HG03520 (cell line): Measurements from ENCODE around the gene HIPK4.
"Not testable (repeated sequence)": the region's sequence is repeated elsewhere in the genome, so short reads cannot be mapped to it uniquely, and the experiment has no call there.

ENCODE experiments used
- ATAC-seq: cut with Tn5 transposase; IDR thresholded peaks from one replicate; pipeline ENCODE4 v1.9.1; 2021; ENCODE audit warnings: mild to moderate bottlenecking, moderate library complexity; ENCODE audit not compliant: unreplicated experiment

Gene HIPK4

DNA sequence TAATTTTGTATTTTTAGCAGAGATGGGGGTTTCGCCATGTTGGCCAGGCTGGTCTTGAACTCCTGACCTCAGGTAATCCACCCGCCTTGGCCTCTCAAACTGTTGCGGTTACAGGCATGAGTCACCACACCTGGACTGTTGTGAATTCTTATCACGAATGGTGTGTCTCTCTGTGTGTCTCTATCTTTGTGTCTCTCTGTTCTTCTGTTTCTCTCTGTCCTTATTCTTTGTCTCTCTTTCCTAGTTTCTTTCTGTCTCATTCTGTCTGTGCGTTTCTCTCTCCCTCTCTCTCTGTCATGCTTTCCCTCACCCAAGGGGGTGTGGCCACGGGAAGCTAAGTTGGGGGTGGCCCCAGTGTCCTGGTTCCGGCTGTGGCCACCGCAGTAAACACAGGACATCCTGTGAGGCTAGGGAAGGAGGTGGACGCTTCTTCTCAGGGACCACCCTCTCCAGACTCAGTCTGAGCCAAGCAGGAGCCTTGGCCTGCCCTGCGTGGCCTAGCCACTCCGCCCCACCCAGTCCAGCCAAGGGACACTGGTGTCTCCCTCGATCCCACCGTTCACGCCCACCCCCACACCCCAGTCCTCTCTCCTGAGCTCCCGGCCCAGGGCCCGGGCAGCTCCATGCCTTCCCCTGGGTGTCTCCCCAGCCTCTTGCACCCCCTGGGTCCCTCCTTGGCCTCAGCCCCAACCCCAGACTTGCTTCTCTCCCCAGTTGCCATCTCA is 27.1 kb upstream of the HIPK4 start:
- no peak for ATAC-seq

DNA sequence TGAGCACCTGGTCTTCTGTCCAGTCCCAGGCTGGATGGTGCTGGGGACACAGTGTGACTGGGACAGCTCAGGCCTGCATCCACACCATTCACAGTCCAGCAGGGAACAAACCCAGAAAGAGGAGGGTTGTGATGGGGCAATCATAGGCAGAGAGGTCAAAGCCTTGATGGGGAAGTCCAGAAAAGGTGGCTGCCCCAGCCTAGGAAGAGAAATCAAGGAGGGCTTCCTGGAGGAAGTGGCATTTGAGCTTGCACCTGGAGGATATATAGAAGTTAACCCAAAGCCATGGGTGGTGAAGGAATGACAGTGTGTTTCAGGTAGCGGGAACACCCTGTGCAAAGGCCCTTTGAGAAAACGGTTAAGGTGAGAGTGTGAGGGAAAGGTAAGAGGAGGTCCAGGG is 25.8 kb upstream of the HIPK4 start:
- no peak for ATAC-seq

DNA sequence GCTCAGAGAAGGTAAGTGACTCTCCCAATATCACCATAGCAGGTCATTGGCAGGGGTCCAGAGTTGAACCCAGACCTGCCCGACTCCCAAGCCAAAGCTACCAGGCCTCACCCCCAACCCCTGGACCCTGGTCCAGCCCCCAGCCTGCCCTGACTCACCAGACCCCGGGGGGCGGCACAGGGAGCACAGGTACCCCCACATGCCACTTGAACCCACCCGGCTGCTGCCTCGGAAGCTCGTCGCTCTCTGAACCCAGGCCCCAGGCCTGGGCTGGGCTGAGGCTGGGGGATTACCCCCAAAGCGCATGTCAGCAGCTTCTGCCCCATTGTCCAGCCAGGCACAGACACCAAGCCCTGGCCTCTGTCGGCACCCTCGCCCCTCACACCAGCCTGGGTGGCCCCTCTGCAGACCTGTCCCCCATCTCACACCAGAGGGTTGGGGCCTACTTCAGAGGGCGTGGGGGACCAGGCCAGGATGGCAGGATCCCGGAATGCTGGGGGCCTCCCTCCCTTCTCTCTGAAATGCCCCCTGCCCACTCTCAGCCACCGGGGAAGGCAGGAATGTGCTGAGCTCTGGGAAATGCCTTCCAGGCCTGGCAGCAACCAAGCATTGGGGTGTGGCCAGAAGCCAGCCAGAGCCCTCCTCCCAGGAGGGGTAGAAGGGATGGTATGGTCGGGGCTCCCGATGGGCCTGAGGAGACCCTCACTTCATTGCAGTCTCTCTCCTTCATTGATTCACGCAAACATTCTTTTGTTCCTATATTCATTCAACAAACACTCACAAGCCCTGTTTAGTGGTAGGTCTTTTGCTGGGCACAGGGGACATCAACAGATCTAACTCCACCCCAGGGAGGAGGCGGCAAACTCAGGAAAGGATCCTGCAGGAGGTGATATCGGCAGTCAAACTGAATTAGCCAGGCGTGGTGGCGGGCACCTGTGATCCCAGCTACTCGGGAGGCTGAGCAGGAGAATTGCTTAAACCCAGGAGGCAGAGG is 24.9 kb upstream of the HIPK4 start:
- no peak for ATAC-seq

DNA sequence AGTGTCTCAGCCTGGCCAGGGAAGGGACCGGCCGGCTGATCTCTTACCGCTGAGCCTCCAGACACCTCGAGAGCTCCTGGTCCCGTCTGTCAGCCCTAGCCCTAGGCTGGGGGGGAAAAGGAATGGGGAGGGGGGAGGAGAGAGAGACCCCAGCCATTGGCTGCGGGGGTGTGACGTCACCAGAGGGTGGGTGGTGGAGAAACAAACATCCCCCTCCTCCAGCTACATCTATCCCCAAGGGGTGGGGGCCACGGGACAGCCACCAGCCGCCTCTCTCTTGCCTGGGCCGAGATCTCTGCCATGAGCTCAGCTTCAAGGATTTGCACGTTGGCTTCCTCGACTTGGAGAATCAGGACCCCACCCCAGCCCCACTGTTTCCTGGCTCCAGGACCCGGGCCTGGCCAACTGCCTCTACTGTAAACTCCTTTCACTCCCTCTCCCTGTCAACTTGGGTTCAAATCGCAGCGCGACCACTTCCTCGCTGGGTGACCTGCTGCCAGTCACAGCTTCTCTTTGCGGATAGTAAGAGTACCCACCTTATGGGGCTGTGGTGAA is 23.4 kb upstream of the HIPK4 start, which contains the start of gene PRX:
PRX (minus strand) TSS at position 88 of the 555 bp plus-strand sequence. CDS start 5,446 bp downstream, outside the sequence.
- no peak for ATAC-seq

DNA sequence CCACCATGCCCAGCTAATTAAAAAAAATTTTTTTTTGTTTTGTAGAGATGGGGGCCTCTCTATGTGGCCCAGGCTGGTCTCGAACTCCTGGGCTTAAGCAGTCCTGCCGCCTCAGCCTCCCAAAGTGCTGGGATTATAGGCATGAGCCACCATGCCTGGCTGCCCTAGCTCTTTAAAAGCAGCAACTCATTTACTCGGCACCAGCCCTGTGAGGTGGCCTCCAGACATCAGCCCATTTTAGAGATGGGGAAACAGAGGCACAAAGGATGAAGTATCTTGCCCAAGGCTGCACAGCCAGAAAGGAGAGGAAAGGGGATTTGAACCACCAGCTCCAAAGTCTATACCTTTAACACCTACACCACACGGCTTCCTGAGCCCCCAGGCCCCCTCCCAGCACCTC is 22.9 kb upstream of the HIPK4 start:
- ATAC-seq = no peak

DNA sequence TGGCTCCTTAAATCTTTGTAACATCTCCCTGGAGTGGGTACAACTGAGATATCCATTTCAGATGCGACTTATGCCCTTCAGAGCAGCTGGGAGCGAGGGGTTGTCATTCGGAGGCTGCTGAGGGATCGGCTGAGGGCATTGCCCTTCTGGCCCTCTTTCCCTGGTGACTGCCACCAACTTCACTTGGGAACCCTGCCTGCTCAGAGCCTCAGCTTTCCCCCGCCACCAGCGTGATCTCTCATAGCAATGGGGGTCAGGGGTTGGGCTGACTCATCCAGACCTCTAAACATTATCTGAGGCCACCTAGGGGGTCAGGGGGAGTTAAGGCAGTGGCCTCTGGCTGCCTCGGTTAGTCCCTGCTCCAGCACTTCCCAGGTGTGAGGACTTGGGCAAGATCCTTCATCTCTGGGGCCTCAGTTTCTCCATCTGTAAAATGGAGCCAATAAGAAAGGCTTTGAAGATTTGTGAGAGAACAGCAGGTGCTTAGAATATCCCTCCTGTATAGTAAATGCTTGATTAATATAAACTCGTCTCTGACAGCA is 22.0 kb upstream of the HIPK4 start:
- ATAC-seq = no peak

DNA sequence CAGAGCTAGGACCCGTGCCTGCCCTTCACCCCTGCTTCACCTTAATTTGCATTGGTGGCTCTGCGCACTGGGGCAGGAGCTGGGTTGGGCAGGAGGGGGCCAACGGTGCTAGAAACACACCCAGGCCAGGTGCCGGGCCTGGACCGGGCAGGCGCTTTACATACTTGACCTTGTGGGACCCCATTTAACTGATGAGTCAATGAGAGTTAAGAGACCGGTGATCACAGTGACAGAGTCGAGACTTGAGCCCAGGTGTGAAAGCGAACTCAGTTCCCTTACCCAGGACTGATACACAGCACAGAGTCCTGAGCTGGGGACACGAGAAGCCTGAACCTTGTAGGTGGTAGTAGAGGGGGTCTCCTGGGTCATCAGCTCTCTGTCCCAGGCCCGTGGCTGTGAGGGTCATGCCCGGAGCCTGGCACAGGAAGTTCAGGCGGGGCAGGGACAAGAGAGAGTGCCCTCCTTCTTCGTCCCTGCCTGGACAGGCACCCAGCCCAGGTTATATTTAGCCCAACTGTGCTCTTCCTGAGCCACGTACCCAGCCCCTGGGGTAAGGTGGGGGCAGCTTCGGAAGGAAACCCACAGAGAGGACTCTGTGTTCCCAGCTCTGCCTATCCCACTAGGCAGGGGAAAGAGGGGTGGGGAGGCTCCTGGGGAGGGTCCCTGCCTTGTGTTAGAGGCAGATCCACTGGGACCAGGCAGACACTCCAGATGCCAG is 21.3 kb upstream of the HIPK4 start:
- no peak for ATAC-seq

DNA sequence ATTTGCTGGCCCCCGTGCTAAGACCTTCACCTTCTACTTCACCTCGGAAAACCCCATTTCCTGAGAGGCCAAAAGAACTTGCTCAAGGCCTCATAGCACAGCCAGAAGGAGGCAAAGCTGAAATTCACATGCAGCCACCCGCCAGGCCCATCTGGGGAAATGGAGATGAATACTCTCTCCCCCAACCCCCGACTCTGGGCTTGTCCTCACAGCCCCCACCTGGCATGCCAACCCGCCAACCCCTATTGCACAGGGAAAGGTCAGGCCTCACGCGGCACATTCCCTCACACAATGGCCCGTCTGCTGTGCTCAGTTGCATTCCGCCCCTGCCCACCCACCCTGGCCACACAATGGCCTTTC is 20.0 kb upstream of the HIPK4 start:
- ATAC-seq = no peak

DNA sequence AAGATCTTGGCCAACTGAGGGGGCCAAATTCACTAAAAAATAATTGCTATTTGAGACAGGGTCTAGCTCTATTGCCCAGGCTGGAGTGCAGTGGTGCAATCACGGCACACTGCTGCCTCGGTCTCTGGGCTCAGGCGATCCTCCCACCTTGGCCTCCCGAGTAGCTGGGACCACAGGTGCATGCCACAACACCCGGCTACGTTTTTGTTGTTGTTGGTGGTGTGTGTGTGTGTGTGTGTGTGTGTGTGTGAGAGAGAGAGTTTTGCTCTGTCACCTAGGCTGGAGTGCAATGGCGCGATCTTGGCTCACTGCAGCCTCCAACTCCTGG is 18.6 kb upstream of the HIPK4 start:
- ATAC-seq = not testable (repeated sequence)

DNA sequence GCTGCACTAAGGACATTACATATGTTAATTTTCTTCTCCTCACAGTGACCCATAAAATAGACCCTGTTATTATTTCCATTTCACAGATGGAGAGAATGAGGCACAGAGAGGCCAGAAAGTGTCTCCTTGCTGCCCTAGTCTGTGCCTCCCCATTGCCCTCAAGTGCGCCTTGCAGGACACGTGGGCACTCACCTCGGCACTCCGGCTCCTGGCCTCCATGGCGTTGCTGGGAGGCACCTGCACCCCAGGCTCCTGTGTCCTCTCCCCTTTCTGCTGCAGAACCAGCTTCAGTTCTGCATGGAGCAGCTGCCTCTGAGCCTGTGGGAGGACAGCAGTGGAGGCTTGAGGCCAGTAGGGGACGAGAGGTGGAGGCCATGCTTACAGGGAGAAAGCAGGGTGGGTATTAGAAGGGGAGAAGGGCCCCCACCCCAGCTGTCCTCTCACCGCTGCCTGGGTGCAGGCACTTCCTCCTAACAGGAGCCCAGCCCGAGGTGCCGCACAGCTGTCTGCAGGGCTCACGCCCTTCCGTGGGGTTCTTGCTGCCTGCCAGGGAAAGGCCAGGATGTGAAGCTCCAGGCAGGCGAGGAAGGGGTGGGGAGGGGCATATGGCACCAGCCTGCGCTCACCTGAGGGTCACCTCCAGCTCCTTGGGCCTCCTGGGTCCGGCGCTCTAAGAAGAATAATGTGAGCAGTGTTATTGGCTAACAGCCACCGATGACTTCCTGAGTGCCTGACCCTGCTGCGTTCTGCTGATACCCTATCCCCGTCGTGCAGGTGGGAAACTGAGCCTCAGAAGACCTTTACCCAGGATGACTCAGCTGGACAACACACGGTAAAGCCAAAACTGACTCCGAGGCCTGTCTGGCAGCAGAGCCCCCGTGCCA is 18.0 kb upstream of the HIPK4 start:
- ATAC-seq = no peak

DNA sequence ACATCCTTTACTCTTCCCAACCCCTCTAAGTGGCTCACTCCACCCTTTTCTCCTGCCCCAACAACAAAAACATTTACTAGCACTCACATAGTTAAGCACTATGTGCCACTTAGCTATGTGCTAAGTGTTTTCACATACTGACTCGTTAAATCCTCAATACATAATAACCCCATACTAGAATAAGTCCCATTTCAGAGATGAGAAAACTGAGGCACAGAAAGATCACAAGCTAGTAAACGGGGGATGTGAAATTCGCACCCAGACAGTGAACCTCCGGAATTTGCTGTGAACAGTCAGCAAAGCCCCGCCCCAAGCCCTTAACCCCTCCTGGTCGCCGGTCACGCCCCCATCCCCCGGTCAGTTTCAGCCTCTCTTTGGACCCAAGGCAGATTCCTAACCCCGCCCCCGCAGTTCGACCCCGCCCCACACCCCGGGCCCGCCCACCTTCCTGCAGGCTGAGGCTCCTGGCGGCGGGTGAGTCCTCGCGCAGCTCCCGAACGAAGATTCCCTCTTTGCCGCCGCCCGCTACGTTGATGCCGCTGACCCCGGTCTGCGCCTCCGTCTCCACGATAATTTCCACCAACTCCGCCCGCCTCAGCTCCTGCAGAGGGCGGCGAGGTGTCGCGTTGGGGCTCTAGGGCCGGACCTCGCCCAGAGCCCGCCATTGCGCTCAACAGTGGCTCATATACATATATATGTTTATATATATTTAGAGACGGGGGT is 13.4 kb upstream of the HIPK4 start:
- no peak for ATAC-seq

DNA sequence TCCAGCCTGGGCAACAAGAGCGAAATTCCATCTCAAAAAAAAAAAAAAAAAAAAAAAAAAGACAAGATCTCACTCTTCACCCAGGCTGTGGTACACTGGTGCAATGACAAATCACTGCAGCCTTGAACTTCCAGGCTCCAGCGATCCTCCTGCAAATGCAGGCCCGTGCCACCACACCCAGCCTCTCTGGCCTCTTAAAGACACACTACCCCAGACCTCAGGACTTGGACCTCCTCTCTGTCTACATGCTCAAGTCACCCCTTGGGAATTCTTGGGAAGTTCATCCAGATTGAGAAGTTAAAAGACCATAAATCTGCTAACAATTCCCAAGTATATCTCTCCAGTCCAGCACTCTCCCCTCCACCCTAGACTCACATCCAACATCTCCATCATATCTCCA is 10.6 kb upstream of the HIPK4 start:
- ATAC-seq = no peak

DNA sequence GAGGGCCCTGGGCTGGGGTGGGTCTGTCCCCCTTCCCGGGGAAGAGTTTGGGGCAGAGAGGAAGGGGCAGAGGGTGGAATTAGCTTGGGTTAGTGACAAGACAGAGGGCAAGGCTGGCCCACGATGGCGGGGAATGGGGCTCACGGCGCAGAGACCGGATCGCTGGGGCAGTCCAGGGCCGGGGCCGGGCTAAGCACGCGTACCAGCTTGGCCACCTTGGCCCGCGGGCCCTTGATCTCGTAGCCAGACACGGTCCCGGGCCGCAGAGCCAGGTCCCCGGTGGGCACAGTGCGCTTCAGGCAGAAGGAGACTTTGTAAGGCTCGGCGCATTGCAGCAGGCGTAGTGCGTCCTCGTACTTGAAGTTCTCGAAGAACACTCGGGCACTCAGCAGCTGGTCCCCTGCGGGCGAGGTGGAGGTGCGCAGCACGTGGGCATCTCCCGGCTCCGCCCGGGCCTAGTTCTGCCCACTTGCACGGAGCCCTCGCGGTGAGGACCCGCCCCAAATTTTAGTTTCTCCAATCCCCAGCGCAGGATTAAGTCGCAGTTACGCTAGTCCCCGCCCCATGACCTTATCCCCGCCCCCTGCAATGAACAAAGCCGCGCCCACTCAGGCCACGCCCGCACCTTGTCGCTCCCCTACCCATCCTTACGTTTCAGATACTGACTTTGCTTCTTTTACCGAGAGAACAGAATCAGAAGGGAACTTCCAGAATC is 8.6 kb upstream of the HIPK4 start:
- ATAC-seq = no peak

DNA sequence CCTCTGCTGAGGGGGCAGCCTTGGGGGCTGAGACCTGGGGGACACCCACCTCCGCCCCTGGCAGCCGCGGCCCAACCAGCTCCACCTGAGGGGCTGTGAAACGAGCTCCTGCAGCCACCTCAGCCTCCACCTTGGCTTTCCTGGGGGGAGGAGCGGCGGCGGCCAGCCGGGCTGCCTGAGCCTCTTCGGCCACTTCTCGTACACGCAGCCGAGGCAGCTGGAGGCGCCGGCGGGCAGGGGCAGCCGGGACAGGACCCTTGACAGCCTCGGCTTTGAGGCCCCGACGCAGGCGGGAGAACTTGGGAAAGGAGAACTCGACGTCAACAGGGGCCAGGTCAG is 7.6 kb upstream of the HIPK4 start:
- ATAC-seq = no peak

DNA sequence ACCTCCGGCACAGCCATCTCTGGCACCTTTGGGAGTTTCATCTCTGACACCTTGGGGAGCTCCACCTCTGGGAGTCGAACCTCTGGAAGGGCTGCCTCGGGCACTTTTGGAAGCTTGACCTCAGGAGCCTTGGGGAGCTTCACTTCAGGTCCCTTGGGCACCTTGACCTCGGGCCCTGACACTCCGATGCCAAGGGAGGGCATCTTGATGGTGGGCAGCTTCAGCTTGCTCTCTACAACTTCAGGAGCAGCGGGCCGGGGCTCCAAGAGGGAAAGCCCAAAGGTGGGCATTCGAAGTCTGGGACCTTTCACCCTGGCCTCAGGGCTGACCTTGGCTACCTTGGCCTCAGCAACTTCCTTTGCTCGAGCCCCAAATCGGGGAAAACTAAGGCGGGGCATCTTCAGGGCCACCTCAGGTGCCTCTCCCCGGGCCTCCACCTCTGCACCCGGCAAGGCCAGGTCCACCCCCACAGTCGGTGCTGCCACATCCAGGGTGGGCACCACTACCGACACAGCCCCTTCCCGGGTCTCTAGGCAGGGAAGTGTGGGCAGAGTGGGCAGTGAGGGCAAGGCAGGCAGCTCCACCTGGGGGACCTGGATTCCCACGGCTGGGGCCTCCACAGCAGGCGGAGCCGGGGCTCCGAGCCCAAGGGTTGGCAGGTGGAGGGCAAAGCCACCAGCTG is 7.0 kb upstream of the HIPK4 start:
- no peak for ATAC-seq

DNA sequence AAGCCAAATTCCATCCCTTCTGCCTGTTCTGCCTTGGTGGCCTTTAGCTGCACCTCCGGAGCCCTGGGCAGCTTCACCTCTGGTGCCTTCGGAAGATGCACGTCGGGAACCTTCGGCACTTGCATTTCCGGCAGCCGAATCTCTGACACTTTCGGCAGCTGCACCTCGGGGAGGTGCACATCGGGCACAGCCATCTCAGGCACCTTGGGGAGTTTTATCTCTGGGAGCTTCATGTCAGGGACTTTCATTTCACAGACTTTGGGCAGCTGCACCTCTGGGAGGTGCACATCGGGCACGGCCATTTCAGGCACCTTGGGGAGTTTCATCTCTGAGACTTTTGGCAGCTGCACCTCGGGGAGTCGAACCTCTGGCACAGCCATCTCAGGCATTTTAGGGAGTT is 6.0 kb upstream of the HIPK4 start:
- ATAC-seq = no peak

DNA sequence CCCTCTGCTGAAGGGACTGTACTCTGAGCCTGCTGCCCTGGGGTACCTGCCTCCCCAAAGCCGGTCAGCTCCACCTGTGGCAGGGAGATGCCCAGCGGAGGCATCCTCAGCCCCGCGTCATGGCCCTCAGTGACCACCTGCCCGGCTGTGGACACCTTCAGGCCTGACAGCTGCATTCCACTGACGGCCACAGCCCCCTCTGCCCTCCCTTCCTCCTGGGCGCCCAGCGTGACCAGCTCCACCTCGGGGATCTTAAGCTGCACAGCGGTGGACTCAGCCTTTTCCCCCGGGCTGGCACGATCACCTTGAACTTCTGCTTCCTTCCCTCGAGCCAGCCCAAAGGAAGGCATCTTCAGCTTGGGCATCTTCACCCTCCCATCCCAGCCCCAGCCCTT is 4.8 kb upstream of the HIPK4 start:
- no peak for ATAC-seq
